ENCODE measurements around the gene OSBPL7.

DNA sequence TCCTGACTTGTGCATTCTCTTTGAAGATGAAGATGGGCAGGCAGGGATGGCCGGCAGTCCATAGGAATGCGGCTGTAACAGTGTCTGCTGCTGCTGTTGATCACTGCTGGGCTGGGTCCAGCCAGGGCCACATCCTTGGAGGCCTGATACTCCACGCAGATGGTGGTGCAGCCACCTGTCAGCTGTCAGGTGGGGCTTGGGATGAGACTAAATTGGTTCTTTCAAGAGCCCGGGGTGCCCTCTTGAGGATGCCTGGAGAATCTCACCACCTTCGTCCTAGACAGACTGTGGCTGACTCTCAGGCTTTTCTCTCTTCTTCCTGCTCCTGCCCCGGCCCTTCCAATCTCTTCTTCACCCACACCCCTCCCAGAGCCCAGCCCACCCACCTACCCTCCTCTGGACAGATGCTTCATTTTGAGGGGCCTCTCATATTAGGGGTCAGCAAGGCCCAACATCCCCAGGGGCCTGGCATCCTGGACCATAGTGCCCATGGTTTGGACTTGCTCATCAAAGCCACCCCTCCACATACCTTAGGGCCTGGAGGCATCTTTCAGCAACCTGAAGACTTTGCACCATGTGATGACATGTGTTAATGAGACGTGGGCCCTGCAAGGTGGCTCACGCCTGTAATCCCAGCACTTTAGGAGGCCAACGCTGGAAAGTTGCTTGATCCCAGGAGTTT, 19.1 kb downstream of the OSBPL7 start:
- TF ChIP-seq ZBTB8A (CRISPR knock-in tag; IDR thresholded peaks at IDR 0.05; ENCODE audit: borderline replicate concordance, low read depth): no peak
- no peak for TF ChIP-seq ZNF292 (CRISPR knock-in tag; IDR thresholded peaks at IDR 0.05; ENCODE audit: borderline replicate concordance, low read depth)
- no peak for TF ChIP-seq TP53 (CRISPR knock-in tag; conservative IDR thresholded peaks at IDR 0.05)
- TF ChIP-seq, protein P1, sequence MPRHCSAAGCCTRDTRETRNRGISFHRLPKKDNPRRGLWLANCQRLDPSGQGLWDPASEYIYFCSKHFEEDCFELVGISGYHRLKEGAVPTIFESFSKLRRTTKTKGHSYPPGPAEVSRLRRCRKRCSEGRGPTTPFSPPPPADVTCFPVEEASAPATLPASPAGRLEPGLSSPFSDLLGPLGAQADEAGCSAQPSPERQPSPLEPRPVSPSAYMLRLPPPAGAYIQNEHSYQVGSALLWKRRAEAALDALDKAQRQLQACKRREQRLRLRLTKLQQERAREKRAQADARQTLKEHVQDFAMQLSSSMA (CRISPR knock-in tag; IDR thresholded peaks at IDR 0.05): no peak
- TF ChIP-seq ZNF350 (CRISPR knock-in tag; IDR thresholded peaks at IDR 0.05; ENCODE audit: borderline replicate concordance, low read depth): no peak
- TF ChIP-seq POLR2AphosphoS5 (IDR thresholded peaks at IDR 0.05; ENCODE audit: low read depth, low read length): no peak

All from HepG2 (cell line).